ENCODE data around the gene TDRD9.

DNA sequence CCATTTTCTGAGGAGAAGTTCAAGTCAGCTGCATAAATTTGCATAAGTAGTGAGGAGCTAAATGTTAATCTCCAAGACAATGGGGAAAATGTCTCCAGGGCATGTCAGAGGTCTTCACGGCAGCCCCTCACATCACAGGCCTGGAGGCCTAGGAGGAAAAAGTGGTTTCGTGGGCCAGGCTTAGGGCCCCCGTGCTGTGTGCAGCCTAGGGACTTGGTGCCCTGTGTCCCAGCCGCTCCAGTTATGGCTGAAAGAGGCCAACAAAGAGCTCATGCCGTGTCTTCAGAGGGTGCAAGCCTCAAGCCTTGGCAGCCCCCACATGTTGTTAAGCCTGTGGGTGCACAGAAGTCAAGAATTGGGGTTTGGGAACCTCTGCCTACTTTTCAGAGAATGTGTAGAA, 55.9 kb downstream of the TDRD9 start:
- TF ChIP-seq, protein P1, sequence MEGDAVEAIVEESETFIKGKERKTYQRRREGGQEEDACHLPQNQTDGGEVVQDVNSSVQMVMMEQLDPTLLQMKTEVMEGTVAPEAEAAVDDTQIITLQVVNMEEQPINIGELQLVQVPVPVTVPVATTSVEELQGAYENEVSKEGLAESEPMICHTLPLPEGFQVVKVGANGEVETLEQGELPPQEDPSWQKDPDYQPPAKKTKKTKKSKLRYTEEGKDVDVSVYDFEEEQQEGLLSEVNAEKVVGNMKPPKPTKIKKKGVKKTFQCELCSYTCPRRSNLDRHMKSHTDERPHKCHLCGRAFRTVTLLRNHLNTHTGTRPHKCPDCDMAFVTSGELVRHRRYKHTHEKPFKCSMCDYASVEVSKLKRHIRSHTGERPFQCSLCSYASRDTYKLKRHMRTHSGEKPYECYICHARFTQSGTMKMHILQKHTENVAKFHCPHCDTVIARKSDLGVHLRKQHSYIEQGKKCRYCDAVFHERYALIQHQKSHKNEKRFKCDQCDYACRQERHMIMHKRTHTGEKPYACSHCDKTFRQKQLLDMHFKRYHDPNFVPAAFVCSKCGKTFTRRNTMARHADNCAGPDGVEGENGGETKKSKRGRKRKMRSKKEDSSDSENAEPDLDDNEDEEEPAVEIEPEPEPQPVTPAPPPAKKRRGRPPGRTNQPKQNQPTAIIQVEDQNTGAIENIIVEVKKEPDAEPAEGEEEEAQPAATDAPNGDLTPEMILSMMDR (conservative IDR thresholded peaks at IDR 0.05; ENCODE audit: low read depth, low read length) = no peak
- TF ChIP-seq EZH2 (IDR thresholded peaks at IDR 0.05; ENCODE audit: low read length, unreplicated experiment) = no peak
- no peak for TF ChIP-seq EZH2phosphoT487 (IDR thresholded peaks at IDR 0.05; ENCODE audit: borderline replicate concordance, low read length)
